HG03457 (cell line): ENCODE results near the gene RPL27A.

Experiments used
- ATAC-seq: cut with Tn5 transposase; IDR thresholded peaks from one replicate; pipeline ENCODE4 v1.9.1; 2021; ENCODE audit warnings: moderate number of reproducible peaks; ENCODE audit not compliant: unreplicated experiment

Gene RPL27A

GRCh38 chr11:8720352-8720751 is 37.8 kb downstream of the RPL27A start:
- ATAC-seq, result no peak

- ATAC-seq, result no peak
These were observed 38.4 kb downstream of the RPL27A start for GRCh38 chr11:8720868-8721608.

- no peak for ATAC-seq
These were observed 39.3 kb downstream of the RPL27A start for GRCh38 chr11:8721609-8722500.

GRCh38 chr11:8722809-8723208 is 40.2 kb downstream of the RPL27A start:
- no peak for ATAC-seq

GRCh38 chr11:8723711-8724110 is 41.1 kb downstream of the RPL27A start:
- no peak for ATAC-seq

GRCh38 chr11:8724682-8725081 is 42.1 kb downstream of the RPL27A start:
- no peak for ATAC-seq

- no peak for ATAC-seq
These were observed 43.8 kb downstream of the RPL27A start for GRCh38 chr11:8726395-8726794.

- ATAC-seq, result no peak
These were observed 46.0 kb downstream of the RPL27A start for GRCh38 chr11:8728563-8728962.

- no peak for ATAC-seq
These were observed 46.5 kb downstream of the RPL27A start for GRCh38 chr11:8729067-8729466.

- no peak for ATAC-seq
These were observed 47.5 kb downstream of the RPL27A start for GRCh38 chr11:8729837-8730696.

- no peak for ATAC-seq
These were observed 48.1 kb downstream of the RPL27A start for GRCh38 chr11:8730697-8731020.

- ATAC-seq, result no peak
These were observed 49.2 kb downstream of the RPL27A start for GRCh38 chr11:8731647-8732323.

- ATAC-seq, result peak; percentile 86
These were observed 49.7 kb downstream of the RPL27A start for GRCh38 chr11:8732324-8732670.

- ATAC-seq, result no peak
These were observed 50.2 kb downstream of the RPL27A start for GRCh38 chr11:8732748-8733241.

- ATAC-seq, result no peak
These were observed 51.3 kb downstream of the RPL27A start for GRCh38 chr11:8733852-8734251.

- ATAC-seq, result no peak
These were observed 52.5 kb downstream of the RPL27A start for GRCh38 chr11:8735094-8735493.

- no peak for ATAC-seq
These were observed 56.8 kb downstream of the RPL27A start for GRCh38 chr11:8739309-8739793.
